ENCODE results near the gene RELA.
"Not testable (repeated sequence)": the region's sequence is repeated elsewhere in the genome, so short reads cannot be mapped to it uniquely, and the experiment has no call there.

The RELA gene

GRCh38 chr11:65663639-65664200 is 1.0 kb upstream of the RELA start:
- DNase-seq, result no peak

DNA sequence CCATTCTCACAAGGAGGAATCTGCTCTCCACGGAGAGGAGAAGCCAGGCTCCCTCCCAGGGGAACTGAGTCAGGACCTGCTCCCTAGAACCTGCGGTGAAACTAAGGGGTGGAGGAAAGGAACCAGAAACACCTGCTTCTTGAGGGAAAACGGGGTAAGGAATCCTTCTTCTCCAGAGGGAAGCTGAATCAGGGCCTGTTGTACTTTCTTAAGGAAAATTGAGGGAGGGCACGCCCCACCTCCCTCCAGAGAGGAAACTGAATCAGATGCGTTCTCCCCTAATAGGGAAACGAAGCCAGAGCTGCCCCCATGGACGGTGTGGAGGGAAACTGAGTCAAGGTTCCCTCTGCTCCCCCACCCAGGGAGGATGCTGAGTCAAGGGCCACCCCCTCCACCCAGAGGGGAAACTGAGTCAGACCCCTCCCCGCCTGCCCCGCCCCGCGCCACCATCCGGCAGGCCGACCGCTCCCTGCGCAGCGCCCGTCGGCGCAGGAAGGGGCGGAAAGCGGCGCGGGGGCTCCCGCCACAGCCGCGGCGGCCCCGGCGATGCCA is 393 bp downstream of the RELA start:
- no peak for DNase-seq

DNA sequence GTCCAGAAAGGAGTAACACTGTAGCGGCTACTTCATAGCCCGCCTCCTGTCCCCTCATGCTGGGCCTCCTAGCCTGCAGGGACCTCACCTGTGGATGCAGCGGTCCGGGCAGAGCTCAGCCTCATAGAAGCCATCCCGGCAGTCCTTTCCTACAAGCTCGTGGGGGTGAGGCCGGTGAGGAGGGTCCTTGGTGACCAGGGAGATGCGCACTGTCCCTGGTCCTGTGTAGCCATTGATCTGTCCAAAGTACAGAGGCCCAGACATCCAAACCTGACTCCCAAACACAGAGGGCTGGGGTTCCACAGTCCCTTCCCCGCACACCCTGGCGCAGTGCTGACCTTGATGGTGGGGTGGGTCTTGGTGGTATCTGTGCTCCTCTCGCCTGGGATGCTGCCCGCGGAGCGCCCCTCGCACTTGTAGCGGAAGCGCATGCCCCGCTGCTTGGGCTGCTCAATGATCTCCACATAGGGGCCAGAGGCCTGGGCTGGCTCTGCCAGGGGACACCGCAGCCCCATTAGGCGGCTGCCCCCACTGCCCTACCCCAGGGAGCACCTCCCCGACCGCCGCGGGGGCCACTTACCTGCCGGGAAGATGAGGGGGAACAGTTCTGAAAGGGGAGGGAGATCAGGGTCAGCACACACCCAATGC is 993 bp downstream of the RELA start:
- DNase-seq, result no peak

- not testable (repeated sequence) for DNase-seq
Observed at GRCh38 chr11:65660908-65661307, 1.8 kb downstream of the RELA start.

DNA sequence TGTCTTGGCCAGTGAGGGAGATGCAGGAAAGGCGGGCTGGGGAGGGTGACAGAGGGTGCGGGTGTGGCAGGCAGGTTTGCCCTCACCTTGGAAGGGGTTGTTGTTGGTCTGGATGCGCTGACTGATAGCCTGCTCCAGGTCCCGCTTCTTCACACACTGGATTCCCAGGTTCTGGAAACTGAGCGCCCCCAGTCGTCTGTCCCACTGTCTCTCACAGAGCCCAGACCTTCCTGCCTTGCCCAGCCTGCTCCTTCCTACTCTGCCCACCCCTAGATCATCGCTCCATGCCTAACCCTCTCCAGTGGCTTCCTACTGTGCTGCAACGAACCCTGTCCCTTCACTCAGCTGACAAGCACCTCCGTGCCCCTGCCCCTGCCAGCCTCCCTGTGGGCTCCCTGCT is 2.7 kb downstream of the RELA start:
- DNase-seq, result no peak

- DNase-seq, result no peak
Observed at GRCh38 chr11:65658174-65659021, 4.3 kb downstream of the RELA start.

GRCh38 chr11:65657426-65657825 is 5.3 kb downstream of the RELA start:
- DNase-seq, result no peak

- no peak for DNase-seq
Observed at GRCh38 chr11:65655570-65656332, 7.0 kb downstream of the RELA start.

DNA sequence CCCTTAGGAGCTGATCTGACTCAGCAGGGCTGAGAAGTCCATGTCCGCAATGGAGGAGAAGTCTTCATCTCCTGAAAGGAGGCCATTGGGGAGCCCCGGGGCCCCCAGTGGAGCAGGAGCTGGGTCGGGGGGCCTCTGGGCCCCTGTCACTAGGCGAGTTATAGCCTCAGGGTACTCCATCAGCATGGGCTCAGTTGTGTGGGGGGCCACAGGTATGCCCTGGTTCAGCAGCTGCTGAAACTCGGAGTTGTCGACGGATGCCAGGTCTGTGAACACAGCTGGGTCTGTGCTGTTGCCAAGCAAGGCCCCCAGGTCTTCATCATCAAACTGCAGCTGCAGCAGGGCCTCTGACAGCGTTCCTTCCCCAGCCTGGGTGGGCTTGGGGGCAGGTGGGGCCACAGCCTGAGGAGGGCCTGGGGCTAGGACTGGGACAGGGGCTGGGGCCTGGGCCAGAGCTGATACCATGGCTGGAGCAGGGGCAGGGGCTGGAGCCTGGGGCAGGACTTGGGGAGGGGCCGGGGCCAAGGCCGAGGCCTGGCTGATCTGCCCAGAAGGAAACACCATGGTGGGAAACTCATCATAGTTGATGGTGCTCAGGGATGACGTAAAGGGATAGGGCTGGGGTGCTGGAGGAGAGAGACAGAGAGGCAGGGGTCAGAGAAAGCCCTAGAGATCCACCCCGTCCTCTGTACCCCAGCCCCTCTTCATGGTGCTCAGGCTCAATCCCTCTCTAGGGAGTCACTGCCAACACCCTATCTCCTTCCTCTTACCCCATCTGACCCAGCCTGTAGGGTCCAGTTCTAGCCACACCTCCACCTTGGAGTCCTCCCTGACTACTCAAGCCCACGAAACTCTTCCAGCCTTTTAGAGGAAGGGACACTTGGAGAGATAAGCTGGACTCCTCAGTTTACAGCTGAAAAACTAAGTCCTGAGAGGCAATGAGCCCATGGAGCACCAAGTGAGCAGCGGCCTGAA is 8.1 kb downstream of the RELA start:
- no peak for DNase-seq

- peak; percentile 38 for DNase-seq
Observed at GRCh38 chr11:65653229-65654225, 9.2 kb downstream of the RELA start.

GRCh38 chr11:65652511-65653228 is 10.0 kb downstream of the RELA start:
- DNase-seq, result peak; percentile 91

GRCh38 chr11:65651589-65652510 is 10.9 kb downstream of the RELA start:
- peak; percentile 43 for DNase-seq

DNA sequence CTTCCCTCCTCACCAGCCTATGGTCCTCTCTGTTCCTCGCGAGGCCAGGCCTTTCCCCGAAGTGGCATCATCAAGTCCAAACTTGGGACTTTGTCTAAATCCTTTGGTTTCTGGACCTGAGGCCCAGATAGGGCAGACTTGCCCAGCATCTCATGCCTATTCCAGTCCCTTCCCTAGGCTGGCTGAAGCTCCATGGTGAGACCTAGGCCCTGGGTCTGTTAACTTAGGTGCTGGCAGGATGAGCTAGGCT is 11.5 kb downstream of the RELA start:
- no peak for DNase-seq

GRCh38 chr11:65650547-65651338 is 12.0 kb downstream of the RELA start:
- DNase-seq, result no peak

DNA sequence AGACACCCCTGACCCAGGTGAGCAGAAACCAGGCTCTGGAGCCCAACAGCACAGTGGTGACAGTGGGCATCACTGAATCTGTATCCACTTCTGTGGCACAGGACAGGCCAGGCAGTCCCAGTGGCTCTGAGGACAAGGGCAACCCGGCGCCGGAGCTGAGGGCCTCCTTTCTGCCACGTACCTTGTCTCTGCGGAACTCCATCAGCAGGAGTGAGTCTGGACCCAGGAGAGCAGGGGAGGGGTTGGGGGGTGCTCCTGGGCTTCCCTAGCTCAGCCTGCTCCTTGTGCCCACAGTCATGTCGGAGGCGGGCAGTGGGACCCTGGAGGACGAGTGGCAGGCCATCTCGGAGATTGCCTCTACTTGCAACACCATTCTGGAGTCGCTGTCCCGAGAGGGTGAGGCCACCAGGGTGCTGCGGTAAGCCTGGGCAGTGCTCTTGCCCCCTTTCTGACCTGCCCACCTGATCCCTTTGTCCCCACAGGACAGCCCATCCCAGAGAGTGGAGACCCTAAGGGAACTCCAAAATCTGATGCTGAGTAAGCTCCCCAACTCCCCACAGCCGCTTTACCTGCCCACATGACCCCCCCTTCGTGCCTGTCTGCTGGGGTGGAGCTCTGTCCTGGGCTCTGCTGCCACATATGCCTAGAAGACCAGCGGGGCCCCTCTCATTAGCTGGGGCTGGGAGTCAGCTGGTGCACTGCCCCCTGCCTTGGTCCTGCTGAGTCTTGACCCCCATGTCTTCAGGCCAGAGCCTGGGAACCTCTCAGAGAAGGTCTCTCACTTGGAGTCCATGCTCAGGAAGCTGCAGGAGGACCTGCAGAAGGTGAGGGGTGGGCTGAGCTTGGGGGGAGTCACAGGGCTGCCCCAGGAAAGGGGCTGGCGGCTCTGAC is 12.8 kb downstream of the RELA start:
- no peak for DNase-seq

- DNase-seq, result no peak
Observed at GRCh38 chr11:65648997-65649493, 13.7 kb downstream of the RELA start.

All from NCI-H2029 (cell line).